Measurements from ENCODE around the gene MYL12B. TPM values are rescaled to one million over a fixed set of nuclear protein-coding genes. Genes with fewer than 3 reads are reported as not detected.

The MYL12B gene
- total RNA-seq, 2 experiments from 2014 or later = 282 to 301 TPM

- ATAC-seq (peak; percentile 90), DNase-seq (no peak)
- peaks cover 10% of the 10 kb centered on the region for H3K4me1 Mint-ChIP-seq
- H3K27ac Mint-ChIP-seq = no peak overlapping the region
- peaks cover 11% of the 10 kb centered on the region for H3K36me3 Mint-ChIP-seq (ENCODE audit: low read depth)
- intact Hi-C loops (cut with DNase I, micrococcal nuclease) = loop anchor here (1.0 to 5.0 kb wide), 11 partner anchors 41 to 786 kb away; partner anchors contain the start of gene TGIF1 (in 1 of the 2)
- CTCF ChIA-PET = interaction anchor here (0.6 to 9.8 kb wide), 27 partner anchors 10 to 735 kb away, joined by 3 to 158 read pairs (median 3); partner anchors contain the start of gene TGIF1
- no peak overlapping the region for H3K4me3 Mint-ChIP-seq
- POLR2A ChIA-PET = no interaction called here
- H3K9me3 Mint-ChIP-seq (ENCODE audit: low read depth) = no peaks in the 10 kb centered on the region
- no peaks in the 10 kb centered on the region for H3K27me3 Mint-ChIP-seq
Observed at GRCh38 chr18:3281456-3282400, 19.8 kb downstream of the MYL12B start.

- H3K27ac Mint-ChIP-seq = no peak overlapping the region
- ATAC-seq = no peak
- CTCF ChIA-PET = interaction anchor here (0.8 to 9.8 kb wide), 7 partner anchors 14 to 395 kb away, joined by 3 to 158 read pairs (median 6); no protein-coding TSS in a partner anchor
Observed at GRCh38 chr18:3283253-3283863, 21.4 kb downstream of the MYL12B start.

GRCh38 chr18:3283908-3284307 is 22.0 kb downstream of the MYL12B start:
- ATAC-seq (no peak), DNase-seq (no peak)
- H3K9me3 Mint-ChIP-seq (ENCODE audit: low read depth) = peaks cover 2% of the 10 kb centered on the region
- intact Hi-C loops (cut with DNase I, micrococcal nuclease) = loop anchor here (5.0 kb wide), 5 partner anchors 168 to 783 kb away; partner anchors contain the start of gene TGIF1 (in 1 of the 2)
- H3K27ac Mint-ChIP-seq = no peak overlapping the region
- ChIA-PET CTCF (interaction anchor here (1.1 to 9.8 kb wide), 3 partner anchors 12 to 382 kb away, joined by 3 to 158 read pairs (median 17); no protein-coding TSS in a partner anchor), POLR2A (no interaction called here)
- H3K36me3 Mint-ChIP-seq (ENCODE audit: low read depth) = no peaks in the 10 kb centered on the region
- H3K4me3 Mint-ChIP-seq = no peak overlapping the region
- peaks cover 4% of the 10 kb centered on the region for H3K4me1 Mint-ChIP-seq
- no peaks in the 10 kb centered on the region for H3K27me3 Mint-ChIP-seq

More at GRCh38 chr18:3283253-3283863, 21.4 kb downstream of the MYL12B start:
- POLR2A ChIA-PET = no interaction called here
- intact Hi-C loops (cut with DNase I, micrococcal nuclease) = loop anchor here (5.0 kb wide), 5 partner anchors 169 to 784 kb away; partner anchors contain the start of gene TGIF1 (in 1 of the 2)
- Mint-ChIP-seq H3K36me3 (ENCODE audit: low read depth) (no peaks in the 10 kb centered on the region), H3K9me3 (ENCODE audit: low read depth) (peaks cover 2% of the 10 kb centered on the region), H3K4me3 (no peak overlapping the region), H3K4me1 (peaks cover 4% of the 10 kb centered on the region), H3K27me3 (no peaks in the 10 kb centered on the region)
- no peak for DNase-seq

- POLR2A ChIA-PET = no interaction called here
- intact Hi-C loops (cut with DNase I, micrococcal nuclease) = loop anchor here (5.0 kb wide), 5 partner anchors 168 to 783 kb away; partner anchors contain the start of gene TGIF1 (in 1 of the 2)
- peaks cover 4% of the 10 kb centered on the region for H3K4me1 Mint-ChIP-seq
- ATAC-seq (no peak), DNase-seq (no peak)
- peaks cover 2% of the 10 kb centered on the region for H3K9me3 Mint-ChIP-seq (ENCODE audit: low read depth)
- H3K36me3 Mint-ChIP-seq (ENCODE audit: low read depth) = no peaks in the 10 kb centered on the region
- CTCF ChIA-PET = interaction anchor here (1.0 to 9.8 kb wide), 4 partner anchors 11 to 381 kb away, joined by 3 to 158 read pairs (median 10); no protein-coding TSS in a partner anchor
- H3K27ac Mint-ChIP-seq = no peak overlapping the region
- H3K4me3 Mint-ChIP-seq = no peak overlapping the region
- H3K27me3 Mint-ChIP-seq = no peaks in the 10 kb centered on the region
Observed at GRCh38 chr18:3284501-3284900, 22.6 kb downstream of the MYL12B start.

GRCh38 chr18:3286159-3286558 is 24.2 kb downstream of the MYL12B start:
- H3K4me1 Mint-ChIP-seq = peaks cover 4% of the 10 kb centered on the region
- no peak overlapping the region for H3K4me3 Mint-ChIP-seq
- ChIA-PET CTCF (interaction anchor here (0.7 to 9.8 kb wide), 5 partner anchors 11 to 417 kb away, joined by 3 to 158 read pairs (median 4); no protein-coding TSS in a partner anchor), POLR2A (no interaction called here)
- H3K36me3 Mint-ChIP-seq (ENCODE audit: low read depth) = peaks cover 2% of the 10 kb centered on the region
- no peaks in the 10 kb centered on the region for H3K27me3 Mint-ChIP-seq
- ATAC-seq (no peak), DNase-seq (no peak)
- no peak overlapping the region for H3K27ac Mint-ChIP-seq
- peaks cover 5% of the 10 kb centered on the region for H3K9me3 Mint-ChIP-seq (ENCODE audit: low read depth)
- intact Hi-C loops (cut with DNase I, micrococcal nuclease) = no loop called here

GRCh38 chr18:3293196-3293951 is 31.4 kb downstream of the MYL12B start:
- Mint-ChIP-seq H3K4me3 (no peak overlapping the region), H3K27ac (no peak overlapping the region), H3K36me3 (ENCODE audit: low read depth) (peaks cover 2% of the 10 kb centered on the region), H3K4me1 (peaks cover 2% of the 10 kb centered on the region), H3K27me3 (no peaks in the 10 kb centered on the region), H3K9me3 (ENCODE audit: low read depth) (peaks cover 9% of the 10 kb centered on the region)
- ChIA-PET POLR2A (no interaction called here), CTCF (interaction anchor here (0.5 to 2.5 kb wide), 3 partner anchors 159 to 373 kb away, joined by 3 to 10 read pairs (median 4); no protein-coding TSS in a partner anchor)
- intact Hi-C loops (cut with DNase I, micrococcal nuclease) = no loop called here
- no peak for DNase-seq
- ATAC-seq = no peak

- ATAC-seq = no peak
- H3K9me3 Mint-ChIP-seq (ENCODE audit: low read depth) = peaks cover 9% of the 10 kb centered on the region
- no peak overlapping the region for H3K4me3 Mint-ChIP-seq
Observed at GRCh38 chr18:3294435-3295080, 32.6 kb downstream of the MYL12B start.

GRCh38 chr18:3297025-3297984 is 35.4 kb downstream of the MYL12B start:
- intact Hi-C loops (cut with DNase I, micrococcal nuclease) = loop anchor here (1.0 to 5.0 kb wide), 11 partner anchors 8 to 369 kb away; partner anchors contain the start of genes MYL12B (in 2 of the 2), MYL12A (in 1 of the 2) and TGIF1 (in 1 of the 2)
- POLR2A ChIA-PET = interaction anchor here (0.6 to 1.0 kb wide), 3 partner anchors 22 to 297 kb away, joined by 3 to 6 read pairs (median 5); no protein-coding TSS in a partner anchor
- H3K4me3 Mint-ChIP-seq = peak overlapping the region; percentile 87
- H3K36me3 Mint-ChIP-seq (ENCODE audit: low read depth) = no peaks in the 10 kb centered on the region
- peak overlapping the region; percentile 78 for H3K27ac Mint-ChIP-seq
- peaks cover 2% of the 10 kb centered on the region for H3K4me1 Mint-ChIP-seq
- ATAC-seq (peak; percentile 97), DNase-seq (peak; percentile 97)
- CTCF ChIA-PET = interaction anchor here (0.6 to 5.1 kb wide), 51 partner anchors 8 to 726 kb away, joined by 3 to 49 read pairs (median 4); partner anchors contain the start of genes METTL4 and NDC80
- no peaks in the 10 kb centered on the region for H3K9me3 Mint-ChIP-seq (ENCODE audit: low read depth)
- peaks cover 22% of the 10 kb centered on the region for H3K27me3 Mint-ChIP-seq

More at GRCh38 chr18:3294435-3295080, 32.6 kb downstream of the MYL12B start:
- Mint-ChIP-seq H3K27ac (no peak overlapping the region), H3K36me3 (ENCODE audit: low read depth) (peaks cover 2% of the 10 kb centered on the region), H3K27me3 (peaks cover 5% of the 10 kb centered on the region), H3K4me1 (peaks cover 2% of the 10 kb centered on the region)
- ChIA-PET CTCF (interaction anchor here (0.8 to 2.5 kb wide), 3 partner anchors 13 to 371 kb away, joined by 3 to 10 read pairs (median 3); no protein-coding TSS in a partner anchor), POLR2A (interaction anchor here (0.6 kb wide), 1 partner anchor 39 kb away, joined by 4 read pairs; no protein-coding TSS in a partner anchor)
- DNase-seq = no peak
- intact Hi-C loops (cut with DNase I, micrococcal nuclease) = loop anchor here in 1 of 2 experiments (5.0 kb wide), 2 partner anchors 158 to 298 kb away; partner anchors contain the start of gene TGIF1

- Mint-ChIP-seq H3K27me3 (peaks cover 19% of the 10 kb centered on the region), H3K4me1 (peaks cover 20% of the 10 kb centered on the region), H3K36me3 (ENCODE audit: low read depth) (no peaks in the 10 kb centered on the region), H3K9me3 (ENCODE audit: low read depth) (no peaks in the 10 kb centered on the region), H3K4me3 (no peak overlapping the region), H3K27ac (no peak overlapping the region)
- ATAC-seq (no peak), DNase-seq (no peak)
- CTCF ChIA-PET = interaction anchor here (1.1 kb wide), 1 partner anchor 289 kb away, joined by 4 read pairs; no protein-coding TSS in a partner anchor
- intact Hi-C loops (cut with DNase I, micrococcal nuclease) = loop anchor here (1.0 to 2.0 kb wide), 7 partner anchors 8 to 290 kb away; no protein-coding TSS in a partner anchor
- POLR2A ChIA-PET = no interaction called here
Observed at GRCh38 chr18:3304832-3305231, 42.9 kb downstream of the MYL12B start.

Measured in activated CD4-positive, alpha-beta T cell treated with anti-CD3 and anti-CD28 coated beads for 36 hours (primary cell).